Measurements from ENCODE around the gene TM9SF4. TPM values are rescaled to one million over a fixed set of nuclear protein-coding genes. Genes with fewer than 3 reads are reported as not detected.

TM9SF4 gene
- total RNA-seq, 1 donor from 2014 or later = 99.4 TPM

DNA sequence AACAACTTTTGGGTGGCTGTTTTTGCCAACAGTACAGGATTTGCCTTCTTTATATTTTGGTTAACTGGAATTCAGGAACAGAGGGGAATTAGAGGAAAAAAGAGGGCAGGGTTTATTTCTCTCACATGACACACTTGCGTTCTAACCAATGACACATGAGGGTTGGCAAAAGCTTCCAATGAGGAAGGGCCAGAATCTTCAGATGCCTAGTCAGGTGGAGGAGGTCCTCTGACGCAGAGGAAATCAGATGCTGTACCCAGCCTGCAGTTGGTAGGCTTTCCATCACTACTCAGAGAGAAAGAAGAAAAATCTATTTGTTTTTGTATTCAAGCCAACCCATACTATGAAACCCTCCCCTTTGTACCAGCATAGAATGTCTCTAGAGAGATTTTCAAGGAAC is 20.8 kb downstream of the TM9SF4 start:
- Mint-ChIP-seq H3K9me3 (no peaks in the 10 kb centered on the region), H3K4me3 (no peak overlapping the region), H3K27me3 (no peaks in the 10 kb centered on the region), H3K27ac (no peak overlapping the region), H3K4me1 (ENCODE audit: unreplicated experiment) (peaks cover 30% of the 10 kb centered on the region), H3K36me3 (peaks cover 34% of the 10 kb centered on the region)
- TF ChIP-seq, protein P1, sequence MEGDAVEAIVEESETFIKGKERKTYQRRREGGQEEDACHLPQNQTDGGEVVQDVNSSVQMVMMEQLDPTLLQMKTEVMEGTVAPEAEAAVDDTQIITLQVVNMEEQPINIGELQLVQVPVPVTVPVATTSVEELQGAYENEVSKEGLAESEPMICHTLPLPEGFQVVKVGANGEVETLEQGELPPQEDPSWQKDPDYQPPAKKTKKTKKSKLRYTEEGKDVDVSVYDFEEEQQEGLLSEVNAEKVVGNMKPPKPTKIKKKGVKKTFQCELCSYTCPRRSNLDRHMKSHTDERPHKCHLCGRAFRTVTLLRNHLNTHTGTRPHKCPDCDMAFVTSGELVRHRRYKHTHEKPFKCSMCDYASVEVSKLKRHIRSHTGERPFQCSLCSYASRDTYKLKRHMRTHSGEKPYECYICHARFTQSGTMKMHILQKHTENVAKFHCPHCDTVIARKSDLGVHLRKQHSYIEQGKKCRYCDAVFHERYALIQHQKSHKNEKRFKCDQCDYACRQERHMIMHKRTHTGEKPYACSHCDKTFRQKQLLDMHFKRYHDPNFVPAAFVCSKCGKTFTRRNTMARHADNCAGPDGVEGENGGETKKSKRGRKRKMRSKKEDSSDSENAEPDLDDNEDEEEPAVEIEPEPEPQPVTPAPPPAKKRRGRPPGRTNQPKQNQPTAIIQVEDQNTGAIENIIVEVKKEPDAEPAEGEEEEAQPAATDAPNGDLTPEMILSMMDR (conservative IDR thresholded peaks at IDR 0.05) = no peak
- DNase-seq (ENCODE audit: extremely low spot score, unreplicated experiment) = no peak

DNA sequence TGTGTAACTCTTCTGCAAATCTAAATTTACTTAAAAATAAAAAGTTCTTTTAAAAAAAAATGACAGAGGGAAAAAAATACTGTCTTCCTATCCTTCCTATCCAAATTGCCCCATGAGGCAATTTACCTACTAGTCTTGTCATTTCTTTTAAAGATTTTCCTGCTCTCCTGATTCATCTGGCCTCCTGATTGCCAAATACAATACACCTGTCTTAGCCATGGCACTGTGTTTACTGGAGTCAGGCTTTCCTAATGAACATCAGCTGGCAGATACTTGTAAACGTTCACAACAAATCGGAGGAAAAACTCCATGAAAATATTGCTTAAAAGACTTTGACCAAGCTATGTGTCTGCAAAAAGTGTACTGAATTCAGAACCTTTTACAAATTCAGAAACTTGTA is 21.5 kb downstream of the TM9SF4 start:
- Mint-ChIP-seq H3K4me1 (ENCODE audit: unreplicated experiment) (peaks cover 30% of the 10 kb centered on the region), H3K4me3 (no peak overlapping the region), H3K9me3 (no peaks in the 10 kb centered on the region), H3K27me3 (no peaks in the 10 kb centered on the region), H3K27ac (peak overlapping the region; percentile 1), H3K36me3 (peaks cover 35% of the 10 kb centered on the region)
- no peak for DNase-seq (ENCODE audit: extremely low spot score, unreplicated experiment)
- TF ChIP-seq, protein P1 (conservative IDR thresholded peaks at IDR 0.05) = no peak

DNA sequence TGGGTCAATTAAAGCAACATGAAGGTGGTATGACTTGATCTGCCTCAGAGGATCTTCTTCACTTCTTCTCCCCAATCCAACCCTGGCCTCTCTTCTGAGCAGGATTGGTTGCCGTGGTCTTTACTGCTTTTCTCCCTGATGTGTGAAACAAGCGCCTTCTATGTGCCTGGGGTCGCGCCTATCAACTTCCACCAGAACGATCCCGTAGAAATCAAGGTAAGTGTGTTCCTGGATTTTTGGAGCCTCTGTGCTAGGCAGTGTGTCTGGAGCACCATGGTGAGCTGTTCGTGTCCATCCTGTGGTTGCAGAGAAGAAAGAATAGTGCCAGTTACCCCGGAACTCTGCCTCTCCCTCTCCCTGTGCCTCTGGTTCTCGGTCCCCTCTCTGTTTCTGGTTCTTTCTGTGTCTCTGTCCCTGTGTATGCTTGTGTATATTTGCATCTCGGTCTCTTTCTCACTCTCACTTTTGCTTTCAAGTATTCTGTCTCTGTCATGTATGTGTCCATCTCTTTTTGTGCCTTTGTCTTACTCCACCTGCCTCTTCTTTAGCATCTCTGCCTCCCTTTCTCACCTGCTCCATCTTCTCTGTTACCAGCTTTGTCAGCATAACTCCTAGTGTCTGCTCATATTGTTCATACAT is 23.5 kb downstream of the TM9SF4 start:
- H3K4me1 Mint-ChIP-seq (ENCODE audit: unreplicated experiment) = peaks cover 21% of the 10 kb centered on the region
- TF ChIP-seq, protein P1 (conservative IDR thresholded peaks at IDR 0.05) = no peak
- peaks cover 36% of the 10 kb centered on the region for H3K36me3 Mint-ChIP-seq
- H3K27me3 Mint-ChIP-seq = no peaks in the 10 kb centered on the region
- DNase-seq (ENCODE audit: extremely low spot score, unreplicated experiment) = no peak
- H3K27ac Mint-ChIP-seq = no peak overlapping the region
- H3K4me3 Mint-ChIP-seq = no peak overlapping the region
- no peaks in the 10 kb centered on the region for H3K9me3 Mint-ChIP-seq

DNA sequence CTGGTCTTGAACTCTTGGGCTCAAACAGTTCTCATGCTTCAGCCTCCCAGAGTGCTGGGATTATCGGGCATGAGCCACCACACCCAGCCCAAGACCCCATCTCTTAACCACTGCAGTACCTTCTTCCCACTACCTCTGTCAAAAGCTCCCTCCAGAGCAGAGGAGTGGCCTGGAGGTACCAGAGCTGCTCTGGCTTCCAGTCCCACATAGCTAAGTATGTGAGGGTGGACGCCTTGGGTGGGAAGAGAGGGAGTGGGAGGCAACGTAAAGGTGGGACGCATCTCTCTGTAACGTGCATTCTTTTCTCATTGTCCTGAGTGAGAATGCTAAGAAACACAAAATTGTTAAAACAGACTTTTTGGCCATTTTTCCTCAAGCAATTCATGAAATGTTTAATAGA is 24.5 kb downstream of the TM9SF4 start:
- H3K4me3 Mint-ChIP-seq = no peak overlapping the region
- TF ChIP-seq, protein P1 (conservative IDR thresholded peaks at IDR 0.05) = no peak
- no peaks in the 10 kb centered on the region for H3K9me3 Mint-ChIP-seq
- H3K36me3 Mint-ChIP-seq = peaks cover 37% of the 10 kb centered on the region
- DNase-seq (ENCODE audit: extremely low spot score, unreplicated experiment) = no peak
- peaks cover 18% of the 10 kb centered on the region for H3K4me1 Mint-ChIP-seq (ENCODE audit: unreplicated experiment)
- H3K27me3 Mint-ChIP-seq = no peaks in the 10 kb centered on the region
- no peak overlapping the region for H3K27ac Mint-ChIP-seq

DNA sequence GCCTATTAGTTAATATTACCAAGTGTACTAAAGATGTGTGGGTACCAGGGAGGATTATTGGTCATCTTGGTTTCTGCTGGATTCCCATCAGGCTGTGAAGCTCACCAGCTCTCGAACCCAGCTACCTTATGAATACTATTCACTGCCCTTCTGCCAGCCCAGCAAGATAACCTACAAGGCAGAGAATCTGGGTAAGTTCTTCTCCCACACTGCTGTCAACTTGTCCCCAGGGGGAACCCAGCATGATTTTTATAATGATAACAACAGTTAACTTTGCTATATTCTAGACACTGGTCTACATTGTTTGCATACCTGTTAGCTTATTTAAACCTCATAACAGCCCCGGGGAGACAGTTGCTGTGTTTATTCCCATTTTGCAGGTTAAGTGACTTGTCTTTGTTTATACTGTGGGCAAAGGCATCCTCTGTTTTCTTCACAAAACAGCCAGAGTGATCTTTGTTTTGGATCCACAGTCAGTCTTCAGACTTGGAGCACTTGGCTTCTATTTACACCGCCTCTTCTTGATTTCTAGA is 26.5 kb downstream of the TM9SF4 start:
- Mint-ChIP-seq H3K27me3 (no peaks in the 10 kb centered on the region), H3K27ac (no peak overlapping the region), H3K4me1 (ENCODE audit: unreplicated experiment) (peaks cover 9% of the 10 kb centered on the region), H3K9me3 (no peaks in the 10 kb centered on the region), H3K36me3 (peaks cover 51% of the 10 kb centered on the region), H3K4me3 (no peak overlapping the region)
- TF ChIP-seq, protein P1 (conservative IDR thresholded peaks at IDR 0.05) = no peak
- no peak for DNase-seq (ENCODE audit: extremely low spot score, unreplicated experiment)

Data from type B pancreatic cell (in vitro differentiated cells).